ENCODE measurements around the gene XRCC3. TPM values are rescaled to one million over a fixed set of nuclear protein-coding genes. Genes with fewer than 3 reads are reported as not detected.
"Not testable (repeated sequence)": the region's sequence is repeated elsewhere in the genome, so short reads cannot be mapped to it uniquely, and the experiment has no call there.

Gene XRCC3
- polyA plus RNA-seq, 12 donors: 5.2 to 15.9 (median 8.1) TPM; not detected in 1

GRCh38 chr14:103695296-103696069 lies 19.8 kb downstream of the XRCC3 start:
- DNase-seq: no peak

- DNase-seq: no peak
Measured at GRCh38 chr14:103694572-103695026, 20.7 kb downstream of the XRCC3 start.

GRCh38 chr14:103693515-103693914 lies 21.7 kb downstream of the XRCC3 start:
- no peak for DNase-seq

GRCh38 chr14:103692871-103693270 lies 22.4 kb downstream of the XRCC3 start:
- no peak for DNase-seq

GRCh38 chr14:103692159-103692558 lies 23.1 kb downstream of the XRCC3 start:
- no peak for DNase-seq

GRCh38 chr14:103691655-103692054 lies 23.6 kb downstream of the XRCC3 start:
- DNase-seq: not testable (repeated sequence)

GRCh38 chr14:103690332-103690731 lies 24.9 kb downstream of the XRCC3 start:
- no peak for DNase-seq

- no peak for DNase-seq
Measured at GRCh38 chr14:103688906-103689902, 26.0 kb downstream of the XRCC3 start.

- DNase-seq: no peak
Measured at GRCh38 chr14:103688441-103688840, 26.8 kb downstream of the XRCC3 start.

GRCh38 chr14:103687712-103688111 lies 27.5 kb downstream of the XRCC3 start:
- no peak for DNase-seq

GRCh38 chr14:103686831-103687485 lies 28.3 kb downstream of the XRCC3 start:
- DNase-seq: no peak

GRCh38 chr14:103685276-103686211 lies 29.7 kb downstream of the XRCC3 start:
- no peak for DNase-seq

GRCh38 chr14:103684871-103685270 lies 30.4 kb downstream of the XRCC3 start:
- DNase-seq: no peak

GRCh38 chr14:103684471-103684870 lies 30.8 kb downstream of the XRCC3 start:
- DNase-seq: peak; percentile 36

GRCh38 chr14:103683139-103683538 lies 32.1 kb downstream of the XRCC3 start:
- no peak for DNase-seq

GRCh38 chr14:103680491-103681231 lies 34.6 kb downstream of the XRCC3 start:
- no peak for DNase-seq

GRCh38 chr14:103679351-103679750 lies 35.9 kb downstream of the XRCC3 start:
- no peak for DNase-seq

GRCh38 chr14:103676881-103677675 lies 38.2 kb downstream of the XRCC3 start:
- no peak for DNase-seq

- DNase-seq: no peak
Measured at GRCh38 chr14:103675957-103676356, 39.3 kb downstream of the XRCC3 start.
